NCI-H146 treated with DMSO at 0.1 percent for 48 hours (cell line): Measurements from ENCODE around the gene HPX.

Experiments used
- DNase-seq: peaks from one replicate; lab custom pipeline; 2025; ENCODE audit not compliant: unreplicated experiment; lab: John Stamatoyannopoulos, UW

The HPX gene

GRCh38 chr11:6418557-6419008, 22.2 kb downstream of the HPX start:
- no peak for DNase-seq

DNA sequence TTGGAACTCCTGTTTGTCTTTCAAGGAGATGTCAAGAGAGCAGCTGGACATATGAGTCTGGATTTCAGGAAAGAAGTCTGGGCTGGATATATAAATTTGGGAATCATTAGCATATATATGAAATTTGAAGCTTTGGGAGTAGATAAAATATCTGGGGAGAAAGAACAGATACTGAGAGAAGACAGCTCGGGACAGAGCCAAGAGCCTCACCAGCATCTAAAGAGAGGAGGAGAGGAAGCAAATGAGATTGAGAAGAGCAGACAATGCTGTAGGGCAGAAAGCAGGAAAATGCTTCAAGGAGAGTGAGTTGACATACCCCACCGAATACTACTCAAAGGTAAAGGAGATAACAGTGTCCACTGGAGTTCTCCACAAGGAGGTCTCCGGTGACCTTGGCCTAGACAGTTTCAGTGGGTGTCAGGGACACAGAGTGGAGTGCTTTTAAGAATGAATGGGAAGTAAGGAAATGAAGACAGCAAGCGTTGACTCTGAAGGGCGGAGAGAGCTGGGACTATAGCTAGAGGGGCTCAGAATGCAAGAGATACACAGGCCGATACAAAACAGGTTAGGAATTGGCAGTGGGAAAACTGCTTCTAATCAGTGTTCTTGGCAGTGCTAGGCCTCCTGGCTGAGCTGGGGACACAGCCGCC, 22.8 kb downstream of the HPX start:
- no peak for DNase-seq

DNA sequence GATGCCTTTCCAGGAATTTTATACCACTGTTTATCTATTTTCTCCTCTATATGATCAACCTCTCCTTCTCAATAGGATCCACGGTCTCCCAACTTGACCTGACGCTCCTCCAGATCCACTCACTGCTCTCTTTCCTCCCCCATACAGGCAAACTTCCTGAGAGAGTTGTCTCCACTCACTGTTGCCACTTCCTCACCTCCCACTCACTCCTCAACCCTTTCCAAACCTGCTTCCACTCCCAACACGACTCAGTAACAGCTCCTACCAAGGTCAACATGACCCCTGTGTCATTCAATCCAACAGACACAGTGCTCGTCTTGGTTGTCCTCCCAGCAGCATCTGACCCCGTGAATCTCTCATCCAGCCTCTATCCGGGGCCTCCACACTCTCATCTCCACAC, 25.0 kb downstream of the HPX start:
- DNase-seq, result no peak

DNA sequence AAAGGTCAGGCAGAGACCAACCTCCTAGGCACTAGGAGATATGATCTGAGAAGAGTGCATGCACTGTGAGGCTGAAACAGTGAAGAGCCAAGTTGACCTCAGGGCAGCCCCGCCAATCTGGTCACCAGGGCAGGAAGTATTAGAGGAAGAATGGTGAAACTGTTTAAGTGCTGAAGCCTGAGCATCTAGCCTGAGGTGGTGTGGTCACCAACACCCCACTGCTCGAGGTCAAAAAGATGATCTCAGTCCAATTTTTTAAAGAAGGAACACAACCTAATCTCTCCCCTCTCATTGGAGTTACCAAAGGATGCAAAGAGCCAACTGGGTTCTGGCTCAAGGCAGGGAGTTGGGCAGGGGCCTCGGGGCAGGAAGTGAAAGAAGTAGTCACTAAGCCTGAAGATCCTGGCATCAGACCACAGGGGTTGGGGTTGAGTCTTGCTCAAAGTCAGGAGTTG, 25.9 kb downstream of the HPX start:
- no peak for DNase-seq

- DNase-seq, result no peak
Measured at GRCh38 chr11:6413791-6414201, 27.0 kb downstream of the HPX start.

DNA sequence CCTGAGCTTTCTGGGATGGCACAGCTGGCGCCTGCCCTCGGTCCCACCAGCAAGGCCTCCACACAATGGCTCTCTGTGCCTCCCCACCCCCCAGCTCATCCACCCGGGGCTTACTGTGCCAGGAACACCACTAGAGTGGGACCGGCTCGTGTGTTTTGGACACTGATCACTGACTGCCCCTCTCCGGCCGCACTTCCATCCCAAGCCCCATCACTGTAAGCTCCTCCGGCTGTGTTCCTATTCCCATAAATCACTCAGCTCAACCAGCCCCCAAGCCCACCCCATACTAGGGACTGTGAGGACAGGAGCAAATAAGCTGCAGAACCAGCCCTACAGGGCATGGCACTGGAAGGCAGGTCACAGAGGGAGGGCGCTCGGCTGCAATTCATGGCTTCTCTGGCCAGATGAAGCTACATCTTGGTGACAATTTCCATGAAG, 29.2 kb downstream of the HPX start:
- no peak for DNase-seq

DNA sequence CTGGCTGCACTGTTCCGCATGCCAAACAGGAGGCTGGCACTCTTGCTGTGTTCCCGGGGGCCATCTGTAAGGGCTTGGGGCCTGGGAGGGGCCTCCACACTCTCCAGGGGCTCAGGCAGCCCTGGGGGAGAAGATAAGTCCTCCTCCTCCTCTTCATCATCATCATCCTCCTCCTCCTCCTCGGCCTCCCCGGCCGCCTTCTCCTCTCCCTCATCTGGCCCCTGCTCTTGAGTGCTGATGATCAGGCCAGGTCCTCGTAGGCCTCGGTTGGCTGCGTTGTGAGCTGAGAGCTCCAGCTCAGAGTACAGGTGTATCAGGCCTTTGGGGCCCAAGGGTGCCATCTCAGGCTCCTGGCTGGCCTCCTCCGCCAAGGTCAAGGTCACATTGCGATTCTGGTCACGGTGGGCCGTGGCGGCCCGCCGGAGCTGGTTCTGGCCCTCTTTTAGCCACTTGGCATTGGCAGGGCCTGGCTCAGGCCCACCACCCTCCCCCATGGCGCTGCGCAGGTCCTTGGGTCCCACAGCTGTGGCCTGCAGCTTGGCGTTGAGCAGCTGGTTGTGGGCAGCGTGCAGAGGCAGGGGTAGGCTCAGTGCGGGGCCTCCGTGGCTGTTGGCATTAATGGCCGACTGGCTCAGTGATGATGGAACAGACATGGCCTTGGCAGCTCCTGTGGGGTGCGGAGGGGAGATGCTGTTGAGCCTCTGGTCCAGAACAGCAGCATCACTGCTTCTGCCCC, 29.9 kb downstream of the HPX start:
- no peak for DNase-seq

- no peak for DNase-seq
Measured at GRCh38 chr11:6406370-6406769, 34.4 kb downstream of the HPX start.

GRCh38 chr11:6405846-6406245, 34.9 kb downstream of the HPX start:
- no peak for DNase-seq

DNA sequence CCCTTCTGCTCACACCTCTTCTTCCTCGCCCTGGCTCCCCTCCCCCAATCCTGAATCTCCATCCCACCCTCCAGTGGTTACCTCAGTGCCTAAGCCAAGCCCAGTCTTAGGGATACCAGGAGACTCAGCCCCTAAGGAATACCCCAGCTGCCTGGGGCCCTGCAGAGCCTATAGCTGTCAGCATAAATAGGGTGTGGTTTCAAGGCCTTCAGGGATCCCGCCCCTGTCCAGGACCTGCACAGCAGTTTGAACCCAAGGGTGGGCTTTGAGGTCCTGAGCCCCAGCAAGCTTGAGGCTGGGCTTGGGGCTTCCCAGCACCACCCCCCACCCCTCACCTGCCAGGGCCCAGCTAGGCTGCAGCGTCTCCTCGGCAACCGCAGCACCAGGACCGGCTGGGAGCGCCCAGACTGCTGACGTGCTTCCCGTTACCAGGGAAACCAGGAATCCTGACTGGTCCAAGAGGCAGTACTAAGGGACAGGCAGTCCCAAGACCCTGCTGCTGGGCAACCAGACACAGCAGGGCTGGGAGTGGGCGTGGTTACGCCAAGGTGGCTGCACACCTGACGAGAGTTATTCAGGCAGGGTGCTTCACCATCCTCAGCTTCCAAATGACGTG, 35.6 kb downstream of the HPX start:
- DNase-seq, result peak; percentile 51

GRCh38 chr11:6404342-6405051, 36.3 kb downstream of the HPX start:
- no peak for DNase-seq

- DNase-seq, result no peak
Measured at GRCh38 chr11:6403539-6403938, 37.2 kb downstream of the HPX start.

DNA sequence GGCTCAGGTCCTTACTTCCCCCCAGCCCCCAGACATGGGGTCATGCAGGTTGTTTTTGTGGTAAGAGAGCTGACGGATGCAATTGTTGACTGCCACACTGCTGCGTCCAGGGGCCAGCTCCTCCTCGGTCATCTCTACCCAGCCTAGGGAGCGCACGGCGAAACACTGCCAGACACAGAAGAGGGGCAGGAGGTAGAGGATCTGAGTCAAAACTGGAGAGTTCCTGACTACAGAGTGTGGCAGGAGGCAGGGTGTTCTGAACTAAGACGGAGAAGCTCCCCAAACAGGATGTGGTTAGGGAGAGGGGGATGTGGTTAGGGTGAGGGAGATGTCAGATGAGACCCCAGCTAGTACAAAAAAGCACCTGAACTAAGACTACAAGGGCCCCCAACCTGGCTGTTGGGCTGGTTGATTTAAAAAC, 38.2 kb downstream of the HPX start:
- no peak for DNase-seq

- DNase-seq, result no peak
Measured at GRCh38 chr11:6402061-6402470, 38.7 kb downstream of the HPX start.

GRCh38 chr11:6401464-6401863, 39.3 kb downstream of the HPX start:
- no peak for DNase-seq

GRCh38 chr11:6400431-6401345, 40.1 kb downstream of the HPX start:
- DNase-seq, result no peak

- no peak for DNase-seq
Measured at GRCh38 chr11:6397636-6398035, 43.2 kb downstream of the HPX start.

DNA sequence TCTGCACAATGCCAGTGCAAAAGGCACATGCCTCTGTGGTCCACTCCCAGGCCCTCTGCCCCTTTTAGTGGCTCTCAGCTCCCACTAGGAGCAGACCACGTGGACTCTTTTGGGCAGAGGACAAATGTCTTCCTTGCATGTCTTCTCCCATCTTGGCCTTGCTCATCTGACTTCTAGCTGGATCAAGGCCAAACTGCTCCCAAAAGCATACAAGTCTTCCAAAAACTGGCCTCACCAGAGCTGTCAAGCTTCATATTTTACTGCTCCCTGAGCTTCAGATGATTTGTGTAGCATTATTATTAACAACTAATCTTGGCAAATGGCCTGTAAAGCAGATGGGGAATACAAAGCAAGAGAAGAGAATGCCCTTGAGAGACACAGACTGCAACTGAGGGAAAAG, 43.6 kb downstream of the HPX start:
- no peak for DNase-seq

- DNase-seq, result no peak
Measured at GRCh38 chr11:6395470-6396060, 45.2 kb downstream of the HPX start.
